Naive thymus-derived CD8-positive, alpha-beta T cell (primary cell): ENCODE results near the gene WSCD1. TPM values are rescaled to one million over a fixed set of nuclear protein-coding genes. Genes with fewer than 3 reads are reported as not detected.

Experiments
- ATAC-seq, 2 donors: fragments of 150-1000 bp; cut with Tn5 transposase in 1 of 2; sonication (Bioruptor Pico), chemical (Tn5 transposase) in 1 of 2; 1 replicate in 1 of 2; 2 replicates in 1 of 2; pipeline ENCODE4 v1.10.0; 2021; ENCODE audit warnings: mild to moderate bottlenecking in 2 of 2, moderate library complexity in 2 of 2
- POLR2A ChIA-PET: fragments of 350-600 bp; sonication (Branson Sonifier 250); formaldehyde crosslinking; loops from one replicate; lab custom pipeline; 2021; ENCODE audit warnings: antibody characterized with exemption; lab: Charles Lee
- DNase-seq, 10 donors: peaks; one replicate each; pipeline versions ENCODE4 v3.0.0 to v3.0.0-alpha.2; 2020 to 2022
- H3K27ac Mint-ChIP-seq, 10 donors: one replicate each; pipeline ENCODE4 v1.8.0; 2020 to 2022; ENCODE audit warnings: mild to moderate bottlenecking in 10 of 10, mixed read lengths in 10 of 10, moderate library complexity in 4 of 10, inconsistent platforms in 1 of 10
- H3K27me3 Mint-ChIP-seq, 5 donors: one replicate each; pipeline ENCODE4 v1.8.0; 2021 to 2022; ENCODE audit warnings: mixed read lengths in 5 of 5
- H3K36me3 Mint-ChIP-seq, 3 donors: one replicate each; pipeline ENCODE4 v1.8.0; 2020 to 2022; ENCODE audit warnings: mixed read lengths in 3 of 3, mild to moderate bottlenecking in 2 of 3, inconsistent platforms in 1 of 3
- H3K4me1 Mint-ChIP-seq, 4 donors: one replicate each; pipeline ENCODE4 v1.8.0; 2021 to 2022; ENCODE audit warnings: mixed read lengths in 4 of 4
- H3K4me3 Mint-ChIP-seq, 10 donors: one replicate each; pipeline ENCODE4 v1.8.0; 2020 to 2022; ENCODE audit warnings: mild to moderate bottlenecking in 10 of 10, mixed read lengths in 10 of 10, moderate library complexity in 6 of 10, inconsistent platforms in 1 of 10
- H3K9me3 Mint-ChIP-seq, 9 donors: one replicate each; pipeline ENCODE4 v1.8.0; 2020 to 2022; ENCODE audit warnings: mixed read lengths in 9 of 9, mild to moderate bottlenecking in 3 of 9, inconsistent platforms in 1 of 9, moderate library complexity in 1 of 9
- polyA plus RNA-seq, 3 donors: library from polyadenylated mRNA; unstranded; fragments of 300-500 nt; fragmentation: Illumina TruSeq; gene quantifications; one replicate each; pipeline ENCODE4 v1.2.3, GENCODE V29; 2021
- total RNA-seq, 8 experiments: library from RNA in 2 of 8; stranded (reverse) in 2 of 8; gene quantifications; one replicate each; pipeline ENCODE4 v1.2.3 and lab custom pipeline; 2021 to 2026

WSCD1 gene
- total and polyA plus RNA-seq, 5 experiments from 2014 or later, result not detected

DNA sequence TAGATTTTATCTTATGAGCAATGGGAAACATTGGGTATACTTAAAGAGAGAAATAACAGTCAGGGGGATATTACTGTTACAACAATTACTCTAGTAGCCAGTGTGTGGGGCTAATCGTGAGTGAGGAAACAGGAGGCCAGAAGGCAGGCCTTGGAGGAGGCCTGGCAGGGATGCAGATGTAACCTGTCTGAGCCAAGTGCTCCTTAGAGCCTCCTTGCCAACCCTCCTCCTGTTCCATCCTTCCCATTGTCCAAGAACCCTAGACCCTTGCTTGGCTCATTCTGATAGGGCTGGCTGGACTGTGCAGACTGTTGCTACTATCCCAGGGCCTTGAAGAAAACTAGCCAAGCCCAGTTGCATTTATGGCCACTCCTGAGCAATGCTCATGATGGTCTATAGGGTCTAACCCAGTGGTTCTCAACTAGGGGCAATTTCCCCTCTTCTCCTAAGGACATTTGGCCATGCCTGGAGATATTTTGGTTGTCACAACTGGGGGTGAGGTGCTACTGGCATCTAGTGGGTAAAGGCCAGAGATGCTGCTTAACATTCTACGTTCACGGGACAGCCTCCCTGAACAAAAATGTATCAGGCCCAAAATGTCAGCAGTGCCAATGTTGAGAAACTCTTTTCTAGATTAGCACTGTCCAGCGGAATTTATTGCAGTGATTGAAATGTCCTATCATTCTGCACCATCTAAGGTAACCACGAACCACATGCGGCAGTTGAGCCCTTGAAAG, 24.4 kb upstream of the WSCD1 start:
- Mint-ChIP-seq H3K36me3 (no peaks in the 10 kb centered on the region), H3K27me3 (peaks cover 2 to 15% (median 4%) of the 10 kb centered on the region in 5 donors), H3K27ac (no peak overlapping the region), H3K9me3 (no peaks in the 10 kb centered on the region), H3K4me1 (peaks cover 0 to 2% (median 0%) of the 10 kb centered on the region in 4 donors), H3K4me3 (no peak overlapping the region)
- POLR2A ChIA-PET, result no interaction called here
- ATAC-seq (no peak), DNase-seq (no peak)

DNA sequence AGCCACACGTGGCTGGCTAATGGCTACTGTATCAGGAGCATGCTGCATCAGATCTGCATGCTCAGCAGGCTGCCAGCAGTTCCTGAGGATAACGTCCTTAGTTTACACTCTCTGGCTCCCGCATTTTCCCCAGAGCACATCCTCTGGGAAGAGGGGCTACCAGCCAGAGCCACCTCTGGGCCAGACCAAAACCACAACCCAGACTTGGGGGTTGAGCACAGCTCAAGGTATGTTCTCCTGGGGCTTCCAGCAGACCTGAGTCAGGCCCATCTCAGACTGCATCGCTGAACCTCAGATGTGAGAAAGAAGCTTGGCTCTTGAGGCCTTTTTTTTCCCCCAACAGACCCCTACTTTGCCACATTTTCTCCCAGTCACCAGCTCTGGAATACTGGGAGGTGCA, 23.7 kb upstream of the WSCD1 start:
- POLR2A ChIA-PET, result no interaction called here
- H3K9me3 Mint-ChIP-seq, result no peaks in the 10 kb centered on the region
- ATAC-seq, result no peak
- no peak overlapping the region for H3K4me3 Mint-ChIP-seq
- no peak for DNase-seq
- no peak overlapping the region for H3K27ac Mint-ChIP-seq
- H3K4me1 Mint-ChIP-seq, result peaks cover 0 to 2% (median 0%) of the 10 kb centered on the region in 4 donors
- peaks cover 3 to 12% (median 6%) of the 10 kb centered on the region in 5 donors for H3K27me3 Mint-ChIP-seq
- H3K36me3 Mint-ChIP-seq, result no peaks in the 10 kb centered on the region

DNA sequence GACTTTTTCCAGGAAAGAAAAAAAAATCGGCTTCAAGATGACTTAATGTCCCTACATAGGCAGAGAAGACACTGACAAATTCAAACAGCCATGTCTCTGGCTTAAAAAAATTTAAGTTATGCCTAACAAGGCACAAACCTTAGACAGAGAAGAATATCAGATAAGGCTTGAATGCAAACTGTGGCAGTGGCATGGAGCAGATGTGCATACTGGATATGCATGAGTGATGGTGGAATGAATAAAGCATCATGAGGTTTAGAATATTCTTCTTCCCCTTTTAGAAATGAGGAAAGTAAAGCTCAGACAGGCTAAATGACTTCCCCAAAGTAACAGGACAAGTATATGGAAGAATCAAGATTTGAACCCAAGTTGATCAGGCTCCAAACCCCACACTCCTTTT, 23.2 kb upstream of the WSCD1 start:
- Mint-ChIP-seq H3K4me1 (peaks cover 0 to 2% (median 0%) of the 10 kb centered on the region in 4 donors), H3K27ac (no peak overlapping the region), H3K36me3 (no peaks in the 10 kb centered on the region), H3K27me3 (peaks cover 2 to 13% (median 6%) of the 10 kb centered on the region in 5 donors), H3K4me3 (no peak overlapping the region), H3K9me3 (no peaks in the 10 kb centered on the region)
- DNase-seq (no peak), ATAC-seq (no peak)
- POLR2A ChIA-PET, result no interaction called here

DNA sequence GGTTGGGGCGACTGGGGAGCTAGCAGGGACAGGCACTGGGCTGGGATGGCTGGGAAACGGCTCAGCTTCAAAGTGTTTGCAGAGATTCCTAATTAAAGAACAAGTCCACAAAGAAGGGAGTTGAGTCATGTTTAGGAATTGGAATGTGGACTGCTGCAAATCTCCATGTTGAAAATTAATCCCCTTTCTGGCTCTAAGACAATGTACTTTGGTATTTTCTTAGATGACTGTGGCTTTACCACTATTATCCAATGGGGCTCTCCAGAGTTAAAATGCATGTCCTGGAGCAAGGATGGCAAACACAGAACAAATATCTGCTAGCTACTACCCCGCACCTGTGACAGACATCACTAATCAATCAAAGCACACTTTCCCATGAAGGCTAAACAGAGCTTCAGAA, 22.2 kb upstream of the WSCD1 start:
- no peaks in the 10 kb centered on the region for H3K9me3 Mint-ChIP-seq
- POLR2A ChIA-PET, result no interaction called here
- ATAC-seq, result no peak
- peak overlapping the region in 1 of 10 donors; percentile 71 for H3K27ac Mint-ChIP-seq
- no peaks in the 10 kb centered on the region for H3K36me3 Mint-ChIP-seq
- no peak overlapping the region for H3K4me3 Mint-ChIP-seq
- H3K27me3 Mint-ChIP-seq, result peaks cover 3 to 23% (median 9%) of the 10 kb centered on the region in 5 donors
- peaks cover 0 to 2% (median 0%) of the 10 kb centered on the region in 4 donors for H3K4me1 Mint-ChIP-seq
- DNase-seq, result no peak

DNA sequence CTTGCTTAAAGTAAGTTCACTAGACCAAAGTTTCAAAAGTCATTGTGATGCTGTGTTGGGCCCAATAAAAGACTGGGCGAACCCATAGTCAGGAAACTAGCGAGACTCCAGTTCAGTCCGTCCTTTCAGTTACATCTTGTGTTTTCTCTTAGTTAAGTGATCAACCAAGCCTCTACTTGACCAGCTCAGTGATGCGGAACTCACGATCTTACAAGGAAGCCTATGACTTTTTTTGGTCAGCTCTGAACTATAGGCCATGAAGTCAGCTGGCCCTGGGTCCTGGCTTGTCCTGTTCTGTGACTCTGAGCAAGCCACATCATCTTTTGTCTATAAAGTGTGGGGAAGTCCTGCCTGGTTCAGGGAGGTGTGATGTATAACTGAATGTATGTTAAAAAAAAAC, 21.7 kb upstream of the WSCD1 start:
- POLR2A ChIA-PET, result no interaction called here
- Mint-ChIP-seq H3K27me3 (peaks cover 3 to 28% (median 9%) of the 10 kb centered on the region in 5 donors), H3K9me3 (no peaks in the 10 kb centered on the region), H3K36me3 (no peaks in the 10 kb centered on the region), H3K4me1 (peaks cover 0 to 2% (median 0%) of the 10 kb centered on the region in 4 donors), H3K4me3 (no peak overlapping the region), H3K27ac (no peak overlapping the region)
- no peak for DNase-seq
- ATAC-seq, result no peak

DNA sequence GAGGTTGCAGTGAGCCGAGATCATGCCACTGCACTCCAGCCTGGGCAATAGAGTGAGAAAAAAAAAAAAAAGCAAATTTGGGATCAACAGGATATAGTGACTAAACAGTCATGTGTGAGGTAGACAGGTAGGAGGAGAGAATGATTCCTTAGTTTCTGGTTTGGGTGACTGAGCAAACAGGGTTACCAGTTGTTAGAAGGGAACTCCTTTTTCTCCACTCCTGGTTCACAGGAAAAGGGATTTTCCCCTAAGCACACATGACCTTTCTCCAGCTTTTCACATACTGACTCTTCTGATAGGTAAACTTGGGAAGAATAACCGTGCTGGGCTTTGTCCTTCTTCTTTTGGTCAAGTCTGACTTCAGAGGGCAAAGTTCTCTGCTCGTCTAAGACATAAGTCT, 17.3 kb upstream of the WSCD1 start:
- H3K36me3 Mint-ChIP-seq, result no peaks in the 10 kb centered on the region
- ATAC-seq, result no peak
- H3K4me3 Mint-ChIP-seq, result no peak overlapping the region
- no peak for DNase-seq
- H3K4me1 Mint-ChIP-seq, result no peaks in the 10 kb centered on the region
- H3K27ac Mint-ChIP-seq, result no peak overlapping the region
- H3K9me3 Mint-ChIP-seq, result no peaks in the 10 kb centered on the region
- POLR2A ChIA-PET, result no interaction called here
- peaks cover 3 to 48% (median 22%) of the 10 kb centered on the region in 5 donors for H3K27me3 Mint-ChIP-seq

DNA sequence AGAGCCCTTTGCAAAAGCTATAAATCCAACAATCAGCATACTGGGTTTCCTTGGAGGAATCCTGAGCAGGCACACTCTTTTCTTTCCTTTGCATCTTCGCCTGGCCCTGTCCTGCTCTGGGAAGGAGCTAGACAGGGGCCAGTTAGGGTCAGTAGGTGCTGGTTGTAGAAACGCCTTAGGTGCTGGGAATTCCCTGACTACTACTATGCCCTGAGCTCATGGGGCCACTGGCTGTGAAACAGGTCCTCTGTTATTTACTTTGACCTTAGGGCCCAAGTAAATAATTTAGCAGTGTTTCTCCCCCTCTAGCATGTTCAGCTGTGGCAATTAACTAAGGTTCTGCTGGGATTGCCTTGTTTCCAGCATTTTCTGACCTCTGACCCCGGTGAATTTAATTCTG, 15.8 kb upstream of the WSCD1 start:
- no peak overlapping the region for H3K27ac Mint-ChIP-seq
- H3K36me3 Mint-ChIP-seq, result no peaks in the 10 kb centered on the region
- no peak for ATAC-seq
- H3K27me3 Mint-ChIP-seq, result peaks cover 6 to 55% (median 22%) of the 10 kb centered on the region in 5 donors
- H3K9me3 Mint-ChIP-seq, result no peaks in the 10 kb centered on the region
- H3K4me3 Mint-ChIP-seq, result no peak overlapping the region
- no peaks in the 10 kb centered on the region for H3K4me1 Mint-ChIP-seq
- DNase-seq, result peak in 1 of 10 donors; percentile 4
- POLR2A ChIA-PET, result interaction anchor here (0.6 kb wide), 1 partner anchor 596 kb away, joined by 7 read pairs; no protein-coding TSS in a partner anchor

DNA sequence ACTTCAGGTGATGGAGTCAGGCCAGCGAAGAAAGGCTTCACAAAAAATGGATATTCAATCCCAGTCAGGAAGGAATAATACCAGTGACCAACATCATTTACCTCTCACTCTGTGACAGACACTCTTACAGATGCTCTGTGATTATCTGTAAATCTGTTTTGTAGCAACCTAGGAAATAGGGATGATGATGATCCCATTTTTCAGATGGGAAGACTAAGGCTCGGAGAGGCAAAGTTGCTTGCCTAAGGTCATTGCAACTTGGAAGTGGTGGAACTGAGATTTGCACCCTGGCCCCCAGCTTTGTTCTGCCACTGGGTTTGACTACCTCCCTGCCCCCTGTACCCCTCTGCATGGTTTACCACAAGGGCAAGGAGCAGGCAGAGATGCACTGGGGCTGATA, 14.1 kb upstream of the WSCD1 start:
- Mint-ChIP-seq H3K4me1 (peaks cover 0 to 2% (median 0%) of the 10 kb centered on the region in 4 donors), H3K27ac (peak overlapping the region in 3 of 10 donors; percentile 34 to 91 (median 54)), H3K9me3 (no peaks in the 10 kb centered on the region), H3K4me3 (no peak overlapping the region), H3K36me3 (no peaks in the 10 kb centered on the region), H3K27me3 (peaks cover 6 to 71% (median 29%) of the 10 kb centered on the region in 5 donors)
- ATAC-seq (no peak), DNase-seq (no peak)
- POLR2A ChIA-PET, result no interaction called here

DNA sequence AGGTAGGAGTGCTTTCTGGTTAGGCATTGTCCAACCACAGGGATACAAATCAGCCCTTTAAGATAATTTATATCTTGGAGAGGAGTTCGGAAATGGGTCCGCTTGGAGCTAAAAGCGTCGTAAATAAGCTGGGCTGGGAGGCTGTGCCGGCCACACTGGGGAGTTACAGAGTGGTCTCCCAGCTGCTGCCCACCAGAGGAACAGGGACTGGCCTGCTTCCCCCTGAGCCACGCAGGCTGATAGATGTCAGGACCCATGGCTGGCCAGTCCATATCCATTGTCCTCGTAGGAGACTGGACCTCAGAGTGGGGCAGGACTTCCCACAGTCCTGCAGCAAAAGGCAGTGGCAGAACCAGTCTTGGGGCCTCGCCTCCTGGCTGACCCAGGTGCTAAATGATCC, 12.6 kb upstream of the WSCD1 start:
- peaks cover 7 to 78% (median 29%) of the 10 kb centered on the region in 5 donors for H3K27me3 Mint-ChIP-seq
- H3K4me3 Mint-ChIP-seq, result no peak overlapping the region
- H3K36me3 Mint-ChIP-seq, result no peaks in the 10 kb centered on the region
- no peak overlapping the region for H3K27ac Mint-ChIP-seq
- peaks cover 0 to 2% (median 0%) of the 10 kb centered on the region in 4 donors for H3K4me1 Mint-ChIP-seq
- H3K9me3 Mint-ChIP-seq, result no peaks in the 10 kb centered on the region
- ATAC-seq (no peak), DNase-seq (no peak)
- POLR2A ChIA-PET, result no interaction called here

DNA sequence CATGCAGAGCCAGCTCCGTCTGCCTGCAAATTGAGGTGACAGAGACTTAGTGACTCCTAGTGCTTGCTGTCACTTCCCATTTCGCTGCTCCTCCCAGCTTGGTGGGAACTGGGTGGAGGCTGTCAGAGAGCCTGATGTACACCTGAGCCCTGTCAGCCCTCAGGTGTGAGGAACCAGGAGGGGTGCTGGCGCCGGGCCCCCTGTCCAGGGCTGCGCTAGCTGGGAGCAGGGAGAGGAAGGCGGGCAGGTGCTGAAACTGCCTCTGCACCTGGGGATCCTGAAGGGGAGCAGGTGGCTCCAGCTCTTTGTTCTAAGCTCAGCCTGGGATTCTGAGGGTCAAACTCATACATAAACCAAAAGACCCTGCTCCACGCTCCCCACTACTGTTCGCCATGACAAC, 10.8 kb upstream of the WSCD1 start:
- H3K27me3 Mint-ChIP-seq, result peaks cover 16 to 86% (median 37%) of the 10 kb centered on the region in 5 donors
- no peaks in the 10 kb centered on the region for H3K9me3 Mint-ChIP-seq
- POLR2A ChIA-PET, result no interaction called here
- no peak for DNase-seq
- no peak overlapping the region for H3K4me3 Mint-ChIP-seq
- no peak overlapping the region for H3K27ac Mint-ChIP-seq
- H3K36me3 Mint-ChIP-seq, result no peaks in the 10 kb centered on the region
- peaks cover 0 to 2% (median 0%) of the 10 kb centered on the region in 4 donors for H3K4me1 Mint-ChIP-seq
- no peak for ATAC-seq

DNA sequence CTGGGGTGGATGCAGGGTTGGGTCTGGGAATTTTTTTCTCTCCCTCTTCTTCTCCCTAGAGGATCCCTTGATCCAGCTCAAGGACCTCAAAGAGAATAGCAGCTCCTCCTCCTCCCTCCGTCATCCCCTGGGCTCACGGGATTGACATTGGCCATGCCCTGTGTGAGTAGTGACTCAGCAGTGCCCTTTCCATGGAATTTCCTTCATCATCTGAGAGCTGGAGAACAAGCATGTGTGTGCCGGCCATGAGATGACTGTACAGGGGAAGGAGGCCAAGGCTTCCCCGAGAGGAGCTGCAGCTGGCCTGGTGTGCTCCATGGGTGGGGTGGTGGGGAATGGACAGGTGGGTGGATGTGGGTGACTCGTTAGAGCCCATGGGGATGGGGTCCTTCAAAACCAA, 8.9 kb upstream of the WSCD1 start:
- DNase-seq (no peak), ATAC-seq (no peak)
- Mint-ChIP-seq H3K27ac (no peak overlapping the region), H3K36me3 (no peaks in the 10 kb centered on the region), H3K27me3 (peaks cover 18 to 84% (median 33%) of the 10 kb centered on the region in 5 donors), H3K9me3 (no peaks in the 10 kb centered on the region), H3K4me1 (peaks cover 0 to 2% (median 0%) of the 10 kb centered on the region in 4 donors), H3K4me3 (no peak overlapping the region)
- POLR2A ChIA-PET, result no interaction called here

DNA sequence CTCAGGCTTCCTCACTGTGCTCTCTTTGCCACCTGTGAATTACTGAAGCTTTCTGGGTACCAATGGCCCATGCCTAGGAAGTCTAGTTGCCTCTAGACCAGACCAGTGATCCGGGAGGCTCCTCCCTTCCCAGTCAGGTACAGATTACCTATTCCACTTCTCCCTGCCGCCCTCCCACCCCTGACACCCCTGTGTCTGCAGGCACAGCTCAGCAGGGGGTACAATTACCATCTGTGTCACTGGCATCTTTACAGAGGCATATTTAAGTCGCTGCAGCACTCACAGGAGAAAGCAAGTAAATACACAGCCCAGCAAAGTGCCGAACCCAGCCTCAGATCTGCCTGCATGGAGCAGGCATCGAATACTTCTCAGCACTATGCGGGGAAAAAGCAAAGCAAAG, 5.3 kb upstream of the WSCD1 start:
- Mint-ChIP-seq H3K4me3 (no peak overlapping the region), H3K27ac (no peak overlapping the region), H3K36me3 (no peaks in the 10 kb centered on the region), H3K4me1 (peaks cover 8 to 12% (median 11%) of the 10 kb centered on the region in 4 donors), H3K9me3 (peaks cover 0 to 2% (median 0%) of the 10 kb centered on the region in 9 donors), H3K27me3 (peaks cover 28 to 92% (median 59%) of the 10 kb centered on the region in 5 donors)
- DNase-seq, result peak in 1 of 10 donors; percentile 38
- no peak for ATAC-seq
- POLR2A ChIA-PET, result no interaction called here

DNA sequence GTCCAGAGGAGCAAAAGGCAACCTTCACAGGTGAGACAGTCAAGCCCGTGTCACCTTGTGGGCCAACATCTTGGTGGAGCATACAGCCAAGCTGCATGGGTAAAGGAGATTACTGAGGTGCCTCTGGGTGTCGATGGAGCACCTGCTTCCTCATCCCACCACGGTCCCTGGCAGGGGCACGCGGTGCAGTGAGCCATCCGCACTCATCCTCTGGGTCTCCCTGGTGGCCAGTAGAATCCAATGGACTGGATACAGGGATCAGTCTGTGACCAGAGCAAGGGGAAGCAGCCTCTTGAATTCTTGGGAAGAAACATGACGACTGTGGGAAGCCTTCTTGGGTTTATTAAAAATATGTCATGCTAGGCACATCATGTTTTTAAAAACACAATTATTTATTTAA, 4.8 kb upstream of the WSCD1 start:
- Mint-ChIP-seq H3K27me3 (peaks cover 29 to 91% (median 56%) of the 10 kb centered on the region in 5 donors), H3K4me3 (no peak overlapping the region), H3K4me1 (peaks cover 9 to 15% (median 11%) of the 10 kb centered on the region in 4 donors), H3K36me3 (no peaks in the 10 kb centered on the region), H3K9me3 (peaks cover 0 to 2% (median 0%) of the 10 kb centered on the region in 9 donors), H3K27ac (no peak overlapping the region)
- DNase-seq, result peak in 1 of 10 donors; percentile 15
- POLR2A ChIA-PET, result no interaction called here
- no peak for ATAC-seq
